HEK293 (cell line): Measurements from ENCODE around the gene PLSCR3.

ENCODE experiments used
- CTCF ChIA-PET: fragments of 350-600 bp; formaldehyde crosslinking; extraction: SDS; loops from one replicate; lab custom pipeline; 2021; ENCODE audit warnings: antibody characterized with exemption; lab: Yijun Ruan, JAX
- POLR2A ChIA-PET: fragments of 300-600 bp; formaldehyde crosslinking; extraction: SDS; loops from one replicate; lab custom pipeline; 2020; ENCODE audit warnings: antibody characterized with exemption, inconsistent platforms; lab: Yijun Ruan, JAX
- H3K27ac ChIP-seq: fragments of 200-500 bp; sonication (Bioruptor generic); 2 replicates; pipeline ENCODE4 v1.5.1; 2014; ENCODE audit warnings: low read depth, low read length, control low read depth, inconsistent platforms; ENCODE audit errors: extremely low read depth
- H3K36me3 ChIP-seq, 2 experiments: fragments of 200-500 bp in 1 of 2; sonication (Bioruptor generic) in 1 of 2; 1 replicate in 1 of 2; 2 replicates in 1 of 2; pipeline ENCODE4 v1.5.1; 2014 to 2017; ENCODE audit warnings: inconsistent platforms in 2 of 2, low read length in 2 of 2; ENCODE audit not compliant: control insufficient read depth in 2 of 2, insufficient read depth in 1 of 2
- H3K4me1 ChIP-seq: fragments of 200-500 bp; sonication (Bioruptor generic); 2 replicates; pipeline ENCODE4 v1.5.1; 2014; ENCODE audit warnings: mild to moderate bottlenecking, low read length, inconsistent platforms; ENCODE audit not compliant: control insufficient read depth, insufficient read depth
- H3K4me3 ChIP-seq: 2 replicates; pipeline ENCODE4 v1.5.1; 2011; ENCODE audit warnings: low read depth, mild to moderate bottlenecking, control low read depth, low read length, moderate library complexity
- H3K9me3 ChIP-seq: fragments of 200-500 bp; sonication (Bioruptor generic); 2 replicates; pipeline ENCODE4 v1.5.1; 2014; ENCODE audit warnings: low read depth, low read length, inconsistent platforms; ENCODE audit not compliant: control insufficient read depth, insufficient read depth
- GLIS1 ChIP-seq: fragments of 450-650 bp; formaldehyde crosslinking; IDR thresholded peaks from 2 replicates; pipeline ENCODE4 v1.5.1; 2016; ENCODE audit warnings: missing biosample characterization, missing genetic modification characterization
- GLIS2 ChIP-seq: fragments of 450-650 bp; formaldehyde crosslinking; IDR thresholded peaks from 2 replicates; pipeline ENCODE4 v1.5.1; 2016; ENCODE audit warnings: missing biosample characterization, missing genetic modification characterization
- OSR2 ChIP-seq: fragments of 450-650 bp; formaldehyde crosslinking; IDR thresholded peaks from 2 replicates; pipeline ENCODE4 v1.5.1; 2016; ENCODE audit warnings: missing biosample characterization, missing genetic modification characterization
- PBX3 ChIP-seq: sonication (generic); formaldehyde crosslinking; IDR thresholded peaks from 2 replicates; pipeline ENCODE4 v1.8.1; 2022; ENCODE audit warnings: mild to moderate bottlenecking, moderate library complexity, missing genetic modification reagents
- PRDM10 ChIP-seq: fragments of 450-650 bp; formaldehyde crosslinking; IDR thresholded peaks from 2 replicates; pipeline ENCODE4 v1.5.1; 2016; ENCODE audit warnings: missing biosample characterization, missing genetic modification characterization
- PRDM2 ChIP-seq: fragments of 450-650 bp; formaldehyde crosslinking; IDR thresholded peaks from 2 replicates; pipeline ENCODE4 v1.5.1; 2016; ENCODE audit warnings: missing biosample characterization, missing genetic modification characterization, borderline replicate concordance
- SCRT1 ChIP-seq: fragments of 450-650 bp; formaldehyde crosslinking; IDR thresholded peaks from 2 replicates; pipeline ENCODE4 v1.5.1; 2016; ENCODE audit warnings: missing biosample characterization, missing genetic modification characterization, borderline replicate concordance
- SETDB1 ChIP-seq: IDR thresholded peaks from one replicate; pipeline ENCODE4 v1.6.1; 2017; ENCODE audit warnings: mild to moderate bottlenecking, low read length, moderate library complexity, mixed read lengths; ENCODE audit not compliant: insufficient read length
- SP3 ChIP-seq: fragments of 450-650 bp; formaldehyde crosslinking; IDR thresholded peaks from 2 replicates; pipeline ENCODE4 v1.5.1; 2016; ENCODE audit warnings: missing biosample characterization, missing genetic modification characterization
- ZFP37 ChIP-seq: fragments of 450-650 bp; formaldehyde crosslinking; IDR thresholded peaks from 2 replicates; pipeline ENCODE4 v1.5.1; 2016; ENCODE audit warnings: missing biosample characterization, missing genetic modification characterization
- ZNF311 ChIP-seq: fragments of 450-650 bp; formaldehyde crosslinking; IDR thresholded peaks from 2 replicates; pipeline ENCODE4 v1.5.1; 2017; ENCODE audit warnings: missing biosample characterization, missing genetic modification characterization, borderline replicate concordance
- ZNF37A ChIP-seq: fragments of 450-650 bp; IDR thresholded peaks from 2 replicates; pipeline ENCODE4 v1.5.1; 2018; ENCODE audit warnings: missing biosample characterization, missing genetic modification characterization
- ZNF488 ChIP-seq: fragments of 450-650 bp; formaldehyde crosslinking; IDR thresholded peaks from 2 replicates; pipeline ENCODE4 v1.5.1; 2016; ENCODE audit warnings: missing biosample characterization, missing genetic modification characterization
- ZNF555 ChIP-seq: fragments of 450-650 bp; formaldehyde crosslinking; conservative IDR thresholded peaks from 2 replicates; pipeline ENCODE4 v1.5.1; 2017; ENCODE audit warnings: missing biosample characterization, mild to moderate bottlenecking, missing genetic modification characterization, inconsistent platforms
- TF ChIP-seq, protein P1 (sequence below): fragments of 450-650 bp; formaldehyde crosslinking; IDR thresholded peaks from 2 replicates; pipeline ENCODE4 v1.5.1; 2016; ENCODE audit warnings: missing biosample characterization, missing genetic modification characterization
- TF ChIP-seq, protein P2 (sequence below): fragments of 450-650 bp; formaldehyde crosslinking; IDR thresholded peaks from 2 replicates; pipeline ENCODE4 v1.5.1; 2016; ENCODE audit warnings: missing biosample characterization, missing genetic modification characterization

Gene PLSCR3

DNA sequence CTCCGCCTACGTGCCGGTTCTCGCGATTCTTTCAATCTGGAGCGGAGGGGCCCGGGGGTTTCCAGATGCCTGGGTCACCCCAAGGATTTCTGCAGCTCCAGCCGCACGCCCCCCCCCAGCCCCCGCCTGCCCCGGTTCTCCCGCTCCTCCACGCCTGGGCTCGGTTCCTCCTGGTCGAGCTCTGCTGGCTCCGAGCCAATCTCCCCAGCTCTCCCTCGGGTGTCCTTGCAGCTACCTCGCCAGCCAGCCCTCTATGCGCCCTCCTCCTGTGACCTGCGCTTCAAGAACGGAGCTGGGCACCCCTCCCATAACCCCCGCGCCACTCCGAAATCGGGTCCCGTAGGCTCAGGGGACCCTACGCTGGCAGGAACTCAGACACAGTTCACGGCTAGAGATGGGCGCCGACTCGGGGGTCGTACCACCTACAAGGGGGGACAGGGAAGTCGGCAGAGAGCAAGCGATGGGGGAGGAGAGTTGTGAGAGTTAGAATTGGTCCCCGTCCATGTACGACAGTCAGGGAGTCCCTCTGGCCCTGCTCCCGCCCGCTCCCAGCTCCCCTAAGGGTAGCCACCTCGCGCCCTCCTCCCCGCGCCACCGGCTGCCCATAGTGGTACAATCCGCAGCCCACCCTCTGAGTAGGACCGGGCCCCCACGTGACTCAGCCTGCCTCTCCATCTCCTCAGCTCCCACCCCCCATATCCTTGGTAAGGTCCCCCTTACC lies 45.9 kb upstream of the PLSCR3 start (continued):
- TF ChIP-seq, protein P1, sequence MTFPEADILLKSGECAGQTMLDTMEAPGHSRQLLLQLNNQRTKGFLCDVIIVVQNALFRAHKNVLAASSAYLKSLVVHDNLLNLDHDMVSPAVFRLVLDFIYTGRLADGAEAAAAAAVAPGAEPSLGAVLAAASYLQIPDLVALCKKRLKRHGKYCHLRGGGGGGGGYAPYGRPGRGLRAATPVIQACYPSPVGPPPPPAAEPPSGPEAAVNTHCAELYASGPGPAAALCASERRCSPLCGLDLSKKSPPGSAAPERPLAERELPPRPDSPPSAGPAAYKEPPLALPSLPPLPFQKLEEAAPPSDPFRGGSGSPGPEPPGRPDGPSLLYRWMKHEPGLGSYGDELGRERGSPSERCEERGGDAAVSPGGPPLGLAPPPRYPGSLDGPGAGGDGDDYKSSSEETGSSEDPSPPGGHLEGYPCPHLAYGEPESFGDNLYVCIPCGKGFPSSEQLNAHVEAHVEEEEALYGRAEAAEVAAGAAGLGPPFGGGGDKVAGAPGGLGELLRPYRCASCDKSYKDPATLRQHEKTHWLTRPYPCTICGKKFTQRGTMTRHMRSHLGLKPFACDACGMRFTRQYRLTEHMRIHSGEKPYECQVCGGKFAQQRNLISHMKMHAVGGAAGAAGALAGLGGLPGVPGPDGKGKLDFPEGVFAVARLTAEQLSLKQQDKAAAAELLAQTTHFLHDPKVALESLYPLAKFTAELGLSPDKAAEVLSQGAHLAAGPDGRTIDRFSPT (tag by site-specific recombination), result peak; percentile 75
- TF ChIP-seq ZFP37 (tag by site-specific recombination) (0 out of 2 replicates have a peak, but pooled peaks have one; percentile 61), ZNF488 (no peak), SETDB1 (no peak), SCRT1 (no peak), PRDM10 (tag by site-specific recombination) (peak; percentile 100)

DNA sequence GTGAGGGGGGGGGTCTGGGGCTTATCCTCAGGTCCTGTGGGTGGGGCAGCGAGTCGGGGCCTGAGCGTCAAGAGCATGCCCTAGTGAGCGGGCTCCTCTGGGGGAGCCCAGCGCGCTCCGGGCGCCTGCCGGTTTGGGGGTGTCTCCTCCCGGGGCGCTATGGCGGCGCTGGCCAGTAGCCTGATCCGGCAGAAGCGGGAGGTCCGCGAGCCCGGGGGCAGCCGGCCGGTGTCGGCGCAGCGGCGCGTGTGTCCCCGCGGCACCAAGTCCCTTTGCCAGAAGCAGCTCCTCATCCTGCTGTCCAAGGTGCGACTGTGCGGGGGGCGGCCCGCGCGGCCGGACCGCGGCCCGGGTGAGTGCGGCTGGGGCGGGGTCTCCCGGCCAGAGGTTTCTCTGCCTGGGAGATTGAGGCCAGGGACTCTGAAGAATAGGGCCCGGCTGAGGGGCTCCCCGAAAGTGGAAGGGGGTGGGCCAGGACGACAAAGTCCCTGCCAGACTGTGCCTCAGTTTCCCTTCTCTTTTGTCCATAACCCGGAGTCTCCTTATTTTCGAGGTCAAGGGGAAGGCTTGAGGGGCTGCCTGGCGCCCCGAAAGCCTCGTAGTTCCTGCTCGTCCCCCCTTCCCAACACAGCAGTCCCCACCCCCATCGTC lies 45.3 kb upstream of the PLSCR3 start, which contains the start of gene FGF11:
Gene FGF11, plus strand, starts transcription at position 51 of the 651 bp plus-strand sequence. Its CDS starts 109 bp downstream, at position 160.
- ChIA-PET CTCF (interaction anchor here (0.6 to 3.8 kb wide), 2 partner anchors 14 to 84 kb away, joined by 5 to 18 read pairs; partner anchors contain the start of gene TMEM95), POLR2A (interaction anchor here (0.7 to 3.1 kb wide), 4 partner anchors 36 to 45 kb away, joined by 3 to 21 read pairs (median 4); partner anchors contain the start of genes PLSCR3, POLR2A and TMEM256)
- peaks cover 25% of the 10 kb centered on the region for H3K4me1 ChIP-seq
- H3K36me3 ChIP-seq, result no peaks in the 10 kb centered on the region
- no peaks in the 10 kb centered on the region for H3K9me3 ChIP-seq
- peak within 1 kb of the TSS; percentile 74 for H3K27ac ChIP-seq
- peak within 1 kb of the TSS; percentile 20 for H3K4me3 ChIP-seq
- TF ChIP-seq PRDM2 (no peak), ZNF37A (tag by site-specific recombination) (no peak), SP3 (peak; percentile 38; the same call in 1 of the 2 replicates), GLIS1 (tag by site-specific recombination) (peak; percentile 50; the same call in 1 of the 2 replicates), OSR2 (tag by site-specific recombination) (no peak), PBX3 (CRISPR knock-in tag) (no peak), GLIS2 (tag by site-specific recombination) (0 out of 2 replicates have a peak, but pooled peaks have one; percentile 26), ZNF311 (tag by site-specific recombination) (no peak), ZNF555 (no peak)
- TF ChIP-seq, protein P2, sequence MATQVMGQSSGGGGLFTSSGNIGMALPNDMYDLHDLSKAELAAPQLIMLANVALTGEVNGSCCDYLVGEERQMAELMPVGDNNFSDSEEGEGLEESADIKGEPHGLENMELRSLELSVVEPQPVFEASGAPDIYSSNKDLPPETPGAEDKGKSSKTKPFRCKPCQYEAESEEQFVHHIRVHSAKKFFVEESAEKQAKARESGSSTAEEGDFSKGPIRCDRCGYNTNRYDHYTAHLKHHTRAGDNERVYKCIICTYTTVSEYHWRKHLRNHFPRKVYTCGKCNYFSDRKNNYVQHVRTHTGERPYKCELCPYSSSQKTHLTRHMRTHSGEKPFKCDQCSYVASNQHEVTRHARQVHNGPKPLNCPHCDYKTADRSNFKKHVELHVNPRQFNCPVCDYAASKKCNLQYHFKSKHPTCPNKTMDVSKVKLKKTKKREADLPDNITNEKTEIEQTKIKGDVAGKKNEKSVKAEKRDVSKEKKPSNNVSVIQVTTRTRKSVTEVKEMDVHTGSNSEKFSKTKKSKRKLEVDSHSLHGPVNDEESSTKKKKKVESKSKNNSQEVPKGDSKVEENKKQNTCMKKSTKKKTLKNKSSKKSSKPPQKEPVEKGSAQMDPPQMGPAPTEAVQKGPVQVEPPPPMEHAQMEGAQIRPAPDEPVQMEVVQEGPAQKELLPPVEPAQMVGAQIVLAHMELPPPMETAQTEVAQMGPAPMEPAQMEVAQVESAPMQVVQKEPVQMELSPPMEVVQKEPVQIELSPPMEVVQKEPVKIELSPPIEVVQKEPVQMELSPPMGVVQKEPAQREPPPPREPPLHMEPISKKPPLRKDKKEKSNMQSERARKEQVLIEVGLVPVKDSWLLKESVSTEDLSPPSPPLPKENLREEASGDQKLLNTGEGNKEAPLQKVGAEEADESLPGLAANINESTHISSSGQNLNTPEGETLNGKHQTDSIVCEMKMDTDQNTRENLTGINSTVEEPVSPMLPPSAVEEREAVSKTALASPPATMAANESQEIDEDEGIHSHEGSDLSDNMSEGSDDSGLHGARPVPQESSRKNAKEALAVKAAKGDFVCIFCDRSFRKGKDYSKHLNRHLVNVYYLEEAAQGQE (tag by site-specific recombination), result peak; percentile 79
